ENCODE results near the gene EYA2. TPM values are rescaled to one million over a fixed set of nuclear protein-coding genes. Genes with fewer than 3 reads are reported as not detected.

EYA2 gene
- total RNA-seq, 1 donor from 2014 or later, result 1.6 TPM

GRCh38 chr20:47055699-47056369 lies 161.2 kb downstream of the EYA2 start:
- DNase-seq (ENCODE audit: low spot score) (no peak), ATAC-seq (no peak)

- no peak for ATAC-seq
- DNase-seq (ENCODE audit: low spot score), result no peak
Measured at GRCh38 chr20:47057661-47058060, 163.0 kb downstream of the EYA2 start.

DNA sequence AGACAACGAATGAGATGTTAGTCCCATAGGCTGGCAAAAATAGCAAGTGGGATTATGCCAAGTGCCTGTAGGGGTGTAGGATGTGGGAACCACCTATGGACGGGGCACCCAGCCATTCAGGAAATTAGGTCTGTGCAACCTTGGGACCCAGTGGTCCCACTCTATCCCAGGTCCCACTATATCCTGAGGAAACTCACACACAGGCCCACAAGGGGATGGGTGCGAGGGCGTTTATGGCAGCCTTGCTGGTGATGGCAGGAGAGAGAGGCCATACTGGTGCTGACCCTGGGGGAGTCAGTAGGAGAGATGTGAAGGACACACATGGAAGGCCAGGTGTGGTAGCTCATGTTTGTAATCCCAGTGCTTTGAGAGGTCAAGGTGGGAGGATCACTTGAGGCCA lies 163.6 kb downstream of the EYA2 start:
- ATAC-seq (no peak), DNase-seq (ENCODE audit: low spot score) (no peak)

DNA sequence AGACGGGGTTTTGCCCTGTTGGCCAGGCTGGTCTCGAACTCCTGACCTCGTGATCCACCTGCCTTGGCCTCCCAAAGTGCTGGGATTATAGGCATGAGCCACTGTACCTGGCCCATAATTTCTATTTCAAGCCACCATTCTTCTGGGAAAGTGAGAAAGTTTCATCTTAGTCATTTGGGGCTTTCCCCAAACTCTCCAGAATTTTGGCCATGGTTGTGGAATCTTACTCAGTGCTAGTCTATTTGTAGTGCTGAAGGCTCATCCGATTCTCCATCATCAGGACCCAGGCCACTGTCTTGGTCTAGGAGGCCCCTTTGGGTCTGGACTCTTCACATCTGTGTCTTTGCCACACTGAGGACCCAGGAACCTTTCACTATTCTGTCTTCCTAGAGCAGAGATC lies 164.9 kb downstream of the EYA2 start:
- DNase-seq (ENCODE audit: low spot score) (no peak), ATAC-seq (no peak)

DNA sequence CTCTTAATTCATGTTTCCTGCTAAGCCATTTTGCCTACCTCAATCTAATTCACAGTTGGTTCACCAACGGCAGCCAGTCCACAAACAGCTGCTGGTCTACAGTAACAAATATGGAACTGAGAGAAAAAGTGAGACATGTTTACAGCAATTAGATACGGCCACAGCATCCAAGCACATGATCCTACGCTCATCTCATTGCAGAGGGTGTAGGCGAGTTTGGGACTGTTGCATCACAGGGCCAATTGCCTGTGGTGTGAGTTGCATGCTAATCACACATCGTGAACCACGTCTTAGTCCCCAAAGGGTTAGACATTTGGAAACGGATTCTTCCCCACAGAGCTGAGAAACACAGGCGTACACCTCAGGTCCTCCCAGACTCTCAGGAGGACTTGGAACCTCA lies 166.9 kb downstream of the EYA2 start:
- ATAC-seq (no peak), DNase-seq (ENCODE audit: low spot score) (no peak)

GRCh38 chr20:47062226-47062890 lies 167.7 kb downstream of the EYA2 start:
- DNase-seq (ENCODE audit: low spot score), result no peak
- ATAC-seq, result no peak

- ATAC-seq, result no peak
- no peak for DNase-seq (ENCODE audit: low spot score)
Measured at GRCh38 chr20:47063407-47063806, 168.8 kb downstream of the EYA2 start.

- no peak for ATAC-seq
Measured at GRCh38 chr20:47063808-47064207, 169.2 kb downstream of the EYA2 start.

GRCh38 chr20:47066484-47067270 lies 172.0 kb downstream of the EYA2 start:
- DNase-seq (ENCODE audit: low spot score), result no peak
- no peak for ATAC-seq

More at GRCh38 chr20:47063808-47064207, 169.2 kb downstream of the EYA2 start:
- DNase-seq (ENCODE audit: low spot score), result no peak

GRCh38 chr20:47067776-47068175 lies 173.1 kb downstream of the EYA2 start:
- ATAC-seq (no peak), DNase-seq (ENCODE audit: low spot score) (no peak)

DNA sequence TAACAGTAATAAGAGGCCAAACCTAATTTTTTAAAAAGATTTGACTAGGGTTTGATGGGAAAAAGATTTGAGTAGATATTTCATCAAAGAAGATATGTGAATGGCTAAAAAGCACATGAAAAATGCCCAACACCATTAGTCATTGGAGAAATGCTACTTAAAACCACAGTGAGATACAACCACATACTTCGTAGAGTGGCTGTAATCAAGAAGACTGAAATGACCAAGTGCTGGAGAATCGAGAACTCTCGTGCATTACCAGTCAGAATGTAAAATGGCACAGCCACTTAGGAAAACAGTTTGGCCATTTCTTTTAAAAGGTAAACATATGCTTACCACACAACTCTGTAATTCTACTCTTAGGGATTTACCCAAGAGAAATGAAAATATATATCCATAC lies 175.5 kb downstream of the EYA2 start:
- no peak for ATAC-seq
- DNase-seq (ENCODE audit: low spot score), result no peak

DNA sequence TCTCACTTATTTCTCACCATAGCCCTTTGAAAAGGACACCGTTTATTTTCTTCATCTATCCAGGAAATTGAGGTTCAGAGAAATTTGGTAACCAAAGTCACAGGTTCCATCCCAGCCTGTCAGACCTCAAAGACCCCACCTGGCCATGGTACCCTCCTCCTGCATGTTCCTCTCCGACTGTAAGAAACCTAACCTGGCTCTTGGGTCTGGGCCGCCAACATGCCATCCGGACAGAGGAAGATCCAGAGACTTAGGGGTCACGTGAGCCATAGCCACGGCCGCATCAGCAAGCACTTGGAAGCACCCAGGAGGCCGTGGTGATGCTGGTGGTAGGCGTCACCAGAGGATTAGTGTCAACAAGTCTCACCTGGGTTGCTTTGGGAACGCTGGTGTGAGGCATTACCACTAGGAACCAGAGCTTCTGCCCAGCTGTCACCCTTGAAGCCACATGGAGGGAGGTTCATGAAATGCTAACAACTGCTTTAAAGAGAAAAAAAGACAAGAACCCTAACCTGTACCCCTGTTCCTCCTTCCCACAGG lies 177.1 kb downstream of the EYA2 start:
- ATAC-seq, result no peak

GRCh38 chr20:47073766-47074475 lies 179.3 kb downstream of the EYA2 start:
- ATAC-seq (no peak), DNase-seq (ENCODE audit: low spot score) (no peak)

More for the DNA sequence above, 177.1 kb downstream of the EYA2 start:
- peak; percentile 18 for DNase-seq (ENCODE audit: low spot score)

DNA sequence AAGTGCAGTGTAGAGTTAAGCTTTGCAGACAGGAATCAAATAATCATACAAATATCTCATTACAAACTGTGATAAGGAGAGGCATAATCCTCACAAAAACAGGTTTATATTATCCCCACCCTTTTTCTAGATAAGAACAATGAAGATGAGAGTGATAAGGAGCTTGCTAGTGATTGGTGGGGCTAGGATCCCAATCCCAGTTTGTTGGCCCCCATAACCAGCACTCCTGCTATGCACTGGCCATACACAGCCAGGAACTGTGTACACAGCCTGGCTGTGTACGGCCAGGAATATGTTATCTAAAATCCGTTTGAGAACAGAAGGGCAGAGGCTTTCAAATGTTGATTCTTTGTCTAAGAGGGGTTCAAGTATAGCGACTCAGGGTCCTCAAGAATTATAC lies 180.6 kb downstream of the EYA2 start:
- ATAC-seq, result no peak
- no peak for DNase-seq (ENCODE audit: low spot score)

GRCh38 chr20:47079047-47079446 lies 184.4 kb downstream of the EYA2 start:
- no peak for ATAC-seq
- no peak for DNase-seq (ENCODE audit: low spot score)

DNA sequence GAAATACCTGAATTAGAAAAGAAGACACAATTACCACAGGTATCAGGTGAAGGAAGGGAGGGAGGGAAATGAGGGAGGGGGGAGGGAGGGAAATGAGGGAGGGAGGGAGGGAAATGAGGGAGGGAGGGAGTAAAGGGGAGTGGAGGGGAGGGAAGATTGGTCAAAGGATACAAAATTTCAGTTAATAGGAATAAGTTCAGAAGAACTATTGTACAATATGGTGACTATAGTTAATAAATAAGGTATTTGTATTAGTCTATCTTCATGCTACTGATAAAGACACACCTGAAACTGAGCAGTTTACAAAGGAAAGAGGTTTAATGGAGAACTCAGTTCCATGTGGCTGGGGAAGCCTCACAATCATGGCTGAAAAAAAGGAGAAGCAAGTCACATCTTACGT lies 185.7 kb downstream of the EYA2 start:
- no peak for DNase-seq (ENCODE audit: low spot score)
- no peak for ATAC-seq

GRCh38 chr20:47086316-47086715 lies 191.7 kb downstream of the EYA2 start:
- DNase-seq (ENCODE audit: low spot score), result no peak
- no peak for ATAC-seq

- ATAC-seq (no peak), DNase-seq (ENCODE audit: low spot score) (no peak)
Measured at GRCh38 chr20:47088335-47088734, 193.7 kb downstream of the EYA2 start.

DNA sequence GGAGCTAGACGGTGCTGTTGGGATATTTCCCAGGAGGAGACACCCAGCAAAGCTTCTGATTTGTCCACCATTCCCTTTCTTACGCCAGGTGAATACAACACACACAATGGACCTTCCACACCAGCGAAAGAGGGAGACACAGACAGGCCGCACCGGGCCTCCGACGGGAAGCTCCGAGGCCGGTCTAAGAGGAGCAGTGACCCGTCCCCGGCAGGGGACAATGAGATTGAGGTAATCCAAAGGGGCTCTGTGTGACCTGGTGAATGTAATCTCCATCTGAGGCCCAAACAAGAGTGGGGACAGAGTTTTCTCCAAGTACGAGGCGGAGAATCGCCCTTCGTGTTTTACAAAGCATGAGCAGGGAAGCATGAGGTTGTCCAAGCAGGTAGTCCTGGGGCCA lies 194.5 kb downstream of the EYA2 start:
- DNase-seq (ENCODE audit: low spot score) (no peak), ATAC-seq (no peak)

DNA sequence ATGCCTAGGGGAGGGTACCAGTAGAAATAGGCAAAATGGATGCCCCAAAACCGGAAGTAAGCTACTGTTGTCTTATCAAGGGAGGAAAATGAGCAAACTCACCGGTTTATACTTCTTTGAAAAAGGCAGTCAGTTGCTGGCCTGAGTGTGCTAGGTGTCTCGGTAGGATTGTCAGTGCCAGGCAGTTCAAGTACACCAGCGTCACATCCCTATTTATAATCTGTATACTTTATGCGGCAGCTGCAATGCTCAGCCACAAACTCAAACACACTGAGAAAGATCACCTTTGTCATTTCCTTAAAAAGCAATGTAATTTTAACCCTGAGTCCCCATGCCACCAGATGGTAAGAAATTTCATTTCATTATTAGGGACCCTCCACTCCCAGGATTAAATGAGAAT lies 196.2 kb downstream of the EYA2 start:
- ATAC-seq (no peak), DNase-seq (ENCODE audit: low spot score) (no peak)

DNA sequence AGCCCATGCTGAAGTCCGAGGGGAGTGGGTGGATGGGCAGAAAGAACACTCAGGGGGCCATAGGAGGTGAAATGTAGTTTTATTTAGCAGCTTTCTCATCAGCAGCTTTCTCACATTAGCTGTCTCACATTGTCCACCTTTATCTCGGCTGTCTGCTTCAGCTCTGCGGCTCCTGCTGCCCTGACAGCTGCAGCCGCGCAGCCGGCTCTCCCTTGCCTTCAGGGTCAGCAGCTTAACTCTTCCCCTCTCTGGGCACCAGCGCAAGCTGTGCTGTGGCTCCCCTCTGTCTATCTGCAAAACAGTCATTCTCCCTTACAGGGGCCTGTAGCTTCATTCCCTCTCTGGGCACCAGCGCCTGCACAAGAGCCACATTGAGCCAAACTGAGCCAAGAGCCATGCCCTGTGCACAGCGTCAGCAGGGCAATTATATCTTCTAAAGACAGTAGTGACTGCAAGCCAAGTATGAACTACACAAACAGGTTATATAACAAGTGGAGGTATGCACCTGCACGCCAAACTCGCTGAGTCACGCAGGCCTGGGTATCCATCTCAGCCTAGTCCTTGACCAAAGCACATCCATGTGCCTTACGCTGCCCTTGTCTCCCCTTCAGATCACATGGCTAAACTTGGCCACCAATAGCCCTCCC lies 198.8 kb downstream of the EYA2 start:
- DNase-seq (ENCODE audit: low spot score) (no peak), ATAC-seq (no peak)
